Mammary epithelial cell (primary cell): ENCODE measurements around the gene MYADML2.

ENCODE experiments used
- EZH2 ChIP-seq: IDR thresholded peaks from 2 replicates; pipeline ENCODE4 v1.6.1; 2012; ENCODE audit warnings: low read length, inconsistent platforms, borderline replicate concordance
- TF ChIP-seq, protein P1 (sequence below), 2 donors: IDR thresholded peaks in 1 of 2; conservative IDR thresholded peaks in 1 of 2; 2 replicates each; pipeline ENCODE4 v1.5.1; 2011 to 2012; ENCODE audit warnings: inconsistent platforms in 2 of 2, low read length in 2 of 2, mild to moderate bottlenecking in 2 of 2, control low read depth in 1 of 2, low read depth in 1 of 2; ENCODE audit not compliant: insufficient read depth in 1 of 2; ENCODE audit errors: extremely low read depth in 1 of 2

DNA sequence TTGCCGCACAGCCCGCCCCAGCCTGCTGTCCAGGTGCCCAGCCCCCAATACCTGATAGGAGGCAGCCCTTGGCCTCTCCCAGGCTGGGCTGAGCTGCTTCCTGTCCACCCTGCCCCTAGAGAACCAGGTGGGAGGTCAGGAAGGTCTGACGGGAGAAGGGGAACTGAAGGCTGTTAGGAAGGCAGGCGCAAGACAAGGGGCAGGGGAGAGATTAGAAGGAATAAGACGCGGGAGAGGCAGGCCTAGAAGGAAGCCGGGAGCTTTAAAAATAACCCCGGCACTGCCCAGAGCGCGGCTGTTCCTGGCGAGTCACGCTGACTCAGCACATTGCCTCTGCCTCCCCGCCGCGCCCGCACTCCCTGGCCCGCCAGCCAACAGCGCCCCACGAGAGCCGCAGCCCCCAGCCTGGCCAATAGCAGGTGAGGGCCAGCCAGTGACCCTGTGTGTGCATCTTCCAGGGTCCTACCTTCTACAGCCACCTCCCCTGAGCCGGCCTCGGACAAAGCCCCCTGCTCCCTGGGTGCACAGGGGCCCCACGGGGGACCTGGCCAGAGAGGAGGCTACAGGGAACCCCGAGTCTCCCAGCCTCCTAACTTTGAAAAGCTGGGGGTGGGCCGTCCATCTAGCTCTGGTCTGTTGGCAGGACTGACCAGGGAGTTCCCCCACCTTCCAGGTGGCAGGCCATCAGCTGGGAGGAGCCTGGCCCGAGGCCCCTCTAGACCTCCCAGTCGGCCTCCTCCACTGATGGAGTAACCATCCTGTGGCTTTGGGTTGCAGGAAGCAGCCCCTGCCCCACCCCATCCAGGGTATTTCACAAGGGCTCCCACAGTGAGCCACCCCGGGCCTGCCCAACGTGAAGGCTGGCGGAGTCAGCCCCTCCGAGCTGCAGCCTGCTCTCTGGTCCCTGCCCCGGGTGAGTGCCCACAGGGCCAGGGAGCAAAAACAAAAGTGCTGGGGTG is 23.5 kb downstream of the MYADML2 start:
- no peak for TF ChIP-seq EZH2
- TF ChIP-seq, protein P1, sequence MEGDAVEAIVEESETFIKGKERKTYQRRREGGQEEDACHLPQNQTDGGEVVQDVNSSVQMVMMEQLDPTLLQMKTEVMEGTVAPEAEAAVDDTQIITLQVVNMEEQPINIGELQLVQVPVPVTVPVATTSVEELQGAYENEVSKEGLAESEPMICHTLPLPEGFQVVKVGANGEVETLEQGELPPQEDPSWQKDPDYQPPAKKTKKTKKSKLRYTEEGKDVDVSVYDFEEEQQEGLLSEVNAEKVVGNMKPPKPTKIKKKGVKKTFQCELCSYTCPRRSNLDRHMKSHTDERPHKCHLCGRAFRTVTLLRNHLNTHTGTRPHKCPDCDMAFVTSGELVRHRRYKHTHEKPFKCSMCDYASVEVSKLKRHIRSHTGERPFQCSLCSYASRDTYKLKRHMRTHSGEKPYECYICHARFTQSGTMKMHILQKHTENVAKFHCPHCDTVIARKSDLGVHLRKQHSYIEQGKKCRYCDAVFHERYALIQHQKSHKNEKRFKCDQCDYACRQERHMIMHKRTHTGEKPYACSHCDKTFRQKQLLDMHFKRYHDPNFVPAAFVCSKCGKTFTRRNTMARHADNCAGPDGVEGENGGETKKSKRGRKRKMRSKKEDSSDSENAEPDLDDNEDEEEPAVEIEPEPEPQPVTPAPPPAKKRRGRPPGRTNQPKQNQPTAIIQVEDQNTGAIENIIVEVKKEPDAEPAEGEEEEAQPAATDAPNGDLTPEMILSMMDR (conservative IDR thresholded peaks at IDR 0.05 in 1 of 2, IDR thresholded peaks at IDR 0.05 in 1 of 2; ENCODE audit: extremely low read depth in 1 of 2, insufficient read depth in 1 of 2, low read depth in 1 of 2, low read length in 2 of 2), result no peak
